ENCODE measurements around the gene LOXL1. TPM values are rescaled to one million over a fixed set of nuclear protein-coding genes. Genes with fewer than 3 reads are reported as not detected.
"Not testable (repeated sequence)": the region's sequence is repeated elsewhere in the genome, so short reads cannot be mapped to it uniquely, and the experiment has no call there.

LOXL1 gene
- polyA plus RNA-seq, 1 experiment = 114 TPM

GRCh38 chr15:73956743-73957135, 30.5 kb downstream of the LOXL1 start:
- POLR2A ChIA-PET = interaction anchor here (0.8 kb wide), 1 partner anchor 31 kb away, joined by 3 read pairs; the partner anchor contains the start of gene LOXL1
- Histone ChIP-seq H3K9me3 (ENCODE audit: control insufficient read depth, insufficient read depth, low read length) (no peaks in the 10 kb centered on the region), H3K27me3 (ENCODE audit: control insufficient read depth, insufficient read depth, low read length) (no peaks in the 10 kb centered on the region), H3K27ac (ENCODE audit: low read depth, low read length) (peak overlapping the region; percentile 47), H3K4me3 (ENCODE audit: low read depth, low read length) (no peak overlapping the region)
- DNase-seq (ENCODE audit: low read depth, low spot score) = peak; percentile 63
- TF ChIP-seq, protein P1, sequence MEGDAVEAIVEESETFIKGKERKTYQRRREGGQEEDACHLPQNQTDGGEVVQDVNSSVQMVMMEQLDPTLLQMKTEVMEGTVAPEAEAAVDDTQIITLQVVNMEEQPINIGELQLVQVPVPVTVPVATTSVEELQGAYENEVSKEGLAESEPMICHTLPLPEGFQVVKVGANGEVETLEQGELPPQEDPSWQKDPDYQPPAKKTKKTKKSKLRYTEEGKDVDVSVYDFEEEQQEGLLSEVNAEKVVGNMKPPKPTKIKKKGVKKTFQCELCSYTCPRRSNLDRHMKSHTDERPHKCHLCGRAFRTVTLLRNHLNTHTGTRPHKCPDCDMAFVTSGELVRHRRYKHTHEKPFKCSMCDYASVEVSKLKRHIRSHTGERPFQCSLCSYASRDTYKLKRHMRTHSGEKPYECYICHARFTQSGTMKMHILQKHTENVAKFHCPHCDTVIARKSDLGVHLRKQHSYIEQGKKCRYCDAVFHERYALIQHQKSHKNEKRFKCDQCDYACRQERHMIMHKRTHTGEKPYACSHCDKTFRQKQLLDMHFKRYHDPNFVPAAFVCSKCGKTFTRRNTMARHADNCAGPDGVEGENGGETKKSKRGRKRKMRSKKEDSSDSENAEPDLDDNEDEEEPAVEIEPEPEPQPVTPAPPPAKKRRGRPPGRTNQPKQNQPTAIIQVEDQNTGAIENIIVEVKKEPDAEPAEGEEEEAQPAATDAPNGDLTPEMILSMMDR (IDR thresholded peaks at IDR 0.05; ENCODE audit: low read depth, low read length) = no peak
- CTCF ChIA-PET = interaction anchor here (0.9 to 1.9 kb wide), 8 partner anchors 8 to 84 kb away, joined by 3 to 9 read pairs (median 4); partner anchors contain the start of gene TBC1D21

- H3K27ac ChIP-seq (ENCODE audit: low read depth, low read length) = no peak overlapping the region
- no peak overlapping the region for H3K4me3 ChIP-seq (ENCODE audit: low read depth, low read length)
- H3K9me3 ChIP-seq (ENCODE audit: control insufficient read depth, insufficient read depth, low read length) = no peaks in the 10 kb centered on the region
- CTCF ChIA-PET = interaction anchor here (0.9 to 1.9 kb wide), 7 partner anchors 9 to 83 kb away, joined by 3 to 9 read pairs (median 3); no protein-coding TSS in a partner anchor
- no peaks in the 10 kb centered on the region for H3K27me3 ChIP-seq (ENCODE audit: control insufficient read depth, insufficient read depth, low read length)
- TF ChIP-seq, protein P1 (IDR thresholded peaks at IDR 0.05; ENCODE audit: low read depth, low read length) = no peak
- POLR2A ChIA-PET = interaction anchor here (0.8 kb wide), 1 partner anchor 31 kb away, joined by 3 read pairs; the partner anchor contains the start of gene LOXL1
- DNase-seq (ENCODE audit: low read depth, low spot score) = no peak
Measured at GRCh38 chr15:73957276-73957675, 31.0 kb downstream of the LOXL1 start.

DNA sequence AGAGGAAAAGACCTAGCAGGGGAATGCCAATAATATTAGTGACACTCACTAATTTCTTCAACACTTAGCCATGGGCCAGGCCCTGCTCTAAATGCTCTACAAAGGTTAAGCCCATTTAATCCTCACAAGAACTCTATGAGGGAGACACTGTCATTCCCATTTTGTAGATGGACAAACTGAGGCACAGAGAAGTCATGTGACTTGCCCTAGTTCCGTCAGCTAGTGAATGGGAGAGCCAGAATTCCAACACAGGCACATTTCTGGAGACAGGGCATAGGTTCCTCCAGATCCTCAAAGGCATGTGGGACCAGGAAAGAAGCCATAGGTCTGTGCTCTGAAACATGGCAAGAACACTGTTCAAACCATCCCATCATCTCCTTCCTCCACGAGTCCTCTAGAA, 31.5 kb downstream of the LOXL1 start:
- Histone ChIP-seq H3K27me3 (ENCODE audit: control insufficient read depth, insufficient read depth, low read length) (no peaks in the 10 kb centered on the region), H3K9me3 (ENCODE audit: control insufficient read depth, insufficient read depth, low read length) (no peaks in the 10 kb centered on the region), H3K27ac (ENCODE audit: low read depth, low read length) (no peak overlapping the region), H3K4me3 (ENCODE audit: low read depth, low read length) (no peak overlapping the region)
- DNase-seq (ENCODE audit: low read depth, low spot score) = no peak
- POLR2A ChIA-PET = no interaction called here
- TF ChIP-seq, protein P1 (IDR thresholded peaks at IDR 0.05; ENCODE audit: low read depth, low read length) = no peak
- CTCF ChIA-PET = interaction anchor here (0.9 to 1.9 kb wide), 4 partner anchors 15 to 60 kb away, joined by 3 to 9 read pairs (median 4); no protein-coding TSS in a partner anchor

DNA sequence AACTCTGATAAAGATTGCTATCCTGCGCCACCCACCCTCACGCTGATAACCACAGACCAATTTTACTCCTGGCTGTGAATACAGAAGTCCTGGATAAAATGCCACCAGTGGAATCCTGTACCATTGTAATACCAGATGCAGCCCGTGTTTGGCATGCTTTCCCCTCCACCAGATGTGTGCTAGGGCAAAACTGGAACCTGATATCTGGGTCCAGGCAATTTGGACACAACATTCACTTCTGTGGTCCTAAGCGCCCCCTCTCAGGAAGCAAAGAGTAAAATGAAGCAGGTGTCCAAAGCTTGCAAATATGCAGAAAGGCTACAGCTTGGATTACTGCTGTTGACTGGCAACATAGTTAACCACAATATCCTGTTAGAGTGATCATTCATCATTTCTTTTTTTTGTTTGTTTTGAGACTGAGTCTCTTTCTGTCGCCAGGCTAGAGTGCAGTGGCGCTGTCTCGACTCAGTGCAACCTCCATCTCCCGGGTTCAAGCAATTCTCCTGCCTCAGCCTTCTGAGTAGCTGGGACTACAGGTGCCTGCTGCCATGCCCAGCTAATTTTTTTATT, 32.8 kb downstream of the LOXL1 start:
- POLR2A ChIA-PET = no interaction called here
- H3K27me3 ChIP-seq (ENCODE audit: control insufficient read depth, insufficient read depth, low read length) = no peaks in the 10 kb centered on the region

GRCh38 chr15:73959801-73960200, 33.5 kb downstream of the LOXL1 start:
- Histone ChIP-seq H3K27ac (ENCODE audit: low read depth, low read length) (no peak overlapping the region), H3K9me3 (ENCODE audit: control insufficient read depth, insufficient read depth, low read length) (no peaks in the 10 kb centered on the region), H3K4me3 (ENCODE audit: low read depth, low read length) (no peak overlapping the region), H3K27me3 (ENCODE audit: control insufficient read depth, insufficient read depth, low read length) (no peaks in the 10 kb centered on the region)
- POLR2A ChIA-PET = no interaction called here
- CTCF ChIA-PET = no interaction called here
- DNase-seq (ENCODE audit: low read depth, low spot score) = no peak
- TF ChIP-seq, protein P1 (IDR thresholded peaks at IDR 0.05; ENCODE audit: low read depth, low read length) = no peak

More for the DNA sequence above, 32.8 kb downstream of the LOXL1 start:
- no peak overlapping the region for H3K4me3 ChIP-seq (ENCODE audit: low read depth, low read length)
- no peaks in the 10 kb centered on the region for H3K9me3 ChIP-seq (ENCODE audit: control insufficient read depth, insufficient read depth, low read length)
- no peak for DNase-seq (ENCODE audit: low read depth, low spot score)
- TF ChIP-seq, protein P1 (IDR thresholded peaks at IDR 0.05; ENCODE audit: low read depth, low read length) = no peak
- CTCF ChIA-PET = no interaction called here
- no peak overlapping the region for H3K27ac ChIP-seq (ENCODE audit: low read depth, low read length)

DNA sequence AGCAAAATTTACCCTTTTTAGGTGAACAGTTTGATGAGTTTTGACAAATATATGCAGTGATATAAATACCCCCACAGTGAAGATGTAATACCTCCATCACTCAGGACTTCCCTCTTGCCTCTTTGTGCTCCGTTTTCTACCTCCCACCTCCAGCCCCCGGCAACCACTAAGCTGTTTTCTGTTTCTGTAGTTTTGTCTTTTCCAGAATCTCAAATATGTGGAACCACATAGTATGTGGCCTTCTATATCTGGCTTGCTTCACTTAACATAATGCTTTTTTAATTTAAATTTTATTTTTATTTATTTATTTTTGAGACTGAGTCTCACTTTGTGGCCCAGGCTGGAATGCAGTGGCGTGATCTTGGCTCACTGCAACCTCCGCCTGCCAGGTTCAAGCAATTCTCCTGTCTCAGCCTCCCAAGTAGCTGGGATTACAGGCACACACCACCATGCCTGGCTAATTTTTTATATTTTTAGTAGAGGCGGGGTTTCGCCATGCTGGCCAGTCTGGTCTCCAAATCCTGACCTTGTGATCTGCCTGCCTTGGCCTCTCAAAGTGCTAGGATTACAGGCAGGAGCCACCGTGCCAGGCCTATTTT, 34.3 kb downstream of the LOXL1 start:
- H3K9me3 ChIP-seq (ENCODE audit: control insufficient read depth, insufficient read depth, low read length); H3K4me3 ChIP-seq (ENCODE audit: low read depth, low read length); H3K27me3 ChIP-seq (ENCODE audit: control insufficient read depth, insufficient read depth, low read length); DNase-seq (ENCODE audit: low read depth, low spot score); POLR2A ChIA-PET; H3K27ac ChIP-seq (ENCODE audit: low read depth, low read length): not testable (repeated sequence)
- CTCF ChIA-PET = interaction anchor here (1.4 kb wide), 1 partner anchor 10 kb away, joined by 3 read pairs; no protein-coding TSS in a partner anchor

Data from AG04450 (cell line).